Peyer's patch (tissue), 4 donors: ENCODE measurements around the gene MTA3.

ENCODE experiments used
- POLR2A ChIP-seq, 2 donors: fragments of 450-650 bp; IDR thresholded peaks; one replicate each; pipeline ENCODE4 v1.5.1; 2017; ENCODE audit warnings: antibody characterized with exemption in 2 of 2, mild to moderate bottlenecking in 2 of 2, moderate library complexity in 2 of 2
- TF ChIP-seq, protein P1 (sequence below), 6 experiments: fragments of 450-650 bp in 4 of 6; fragments of 200-600 bp in 2 of 6; sonication (generic) in 1 of 6; IDR thresholded peaks; one replicate each; pipeline ENCODE4 v1.5.1; 2017 to 2019; ENCODE audit warnings: antibody characterized with exemption in 6 of 6, mild to moderate bottlenecking in 3 of 6, moderate library complexity in 1 of 6

DNA sequence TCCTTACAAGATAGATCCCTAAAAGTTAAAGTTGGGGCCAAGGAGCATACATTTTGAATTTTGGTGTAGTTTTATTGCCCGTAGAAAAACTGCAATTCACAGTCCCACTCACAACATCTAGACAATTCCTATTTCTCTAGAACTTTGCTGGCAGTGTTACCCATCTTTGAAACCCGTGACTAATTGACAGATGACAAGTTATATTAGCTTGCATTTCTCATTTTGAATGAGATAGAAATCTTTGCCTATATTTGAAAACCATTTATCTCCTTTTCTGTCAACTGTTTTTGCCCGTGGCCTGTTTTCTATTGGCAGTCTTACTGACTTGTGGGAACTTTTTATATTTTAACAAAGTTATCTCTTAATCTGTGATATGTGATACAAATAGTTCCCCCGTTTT, 145.5 kb downstream of the MTA3 start:
- TF ChIP-seq POLR2A (IDR thresholded peaks at IDR 0.05) = no peak
- TF ChIP-seq, protein P1, sequence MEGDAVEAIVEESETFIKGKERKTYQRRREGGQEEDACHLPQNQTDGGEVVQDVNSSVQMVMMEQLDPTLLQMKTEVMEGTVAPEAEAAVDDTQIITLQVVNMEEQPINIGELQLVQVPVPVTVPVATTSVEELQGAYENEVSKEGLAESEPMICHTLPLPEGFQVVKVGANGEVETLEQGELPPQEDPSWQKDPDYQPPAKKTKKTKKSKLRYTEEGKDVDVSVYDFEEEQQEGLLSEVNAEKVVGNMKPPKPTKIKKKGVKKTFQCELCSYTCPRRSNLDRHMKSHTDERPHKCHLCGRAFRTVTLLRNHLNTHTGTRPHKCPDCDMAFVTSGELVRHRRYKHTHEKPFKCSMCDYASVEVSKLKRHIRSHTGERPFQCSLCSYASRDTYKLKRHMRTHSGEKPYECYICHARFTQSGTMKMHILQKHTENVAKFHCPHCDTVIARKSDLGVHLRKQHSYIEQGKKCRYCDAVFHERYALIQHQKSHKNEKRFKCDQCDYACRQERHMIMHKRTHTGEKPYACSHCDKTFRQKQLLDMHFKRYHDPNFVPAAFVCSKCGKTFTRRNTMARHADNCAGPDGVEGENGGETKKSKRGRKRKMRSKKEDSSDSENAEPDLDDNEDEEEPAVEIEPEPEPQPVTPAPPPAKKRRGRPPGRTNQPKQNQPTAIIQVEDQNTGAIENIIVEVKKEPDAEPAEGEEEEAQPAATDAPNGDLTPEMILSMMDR (IDR thresholded peaks at IDR 0.05) = no peak
